NK-92 (cell line): ENCODE measurements around the gene EGFR.

ENCODE experiments used
- DNase-seq: peaks from one replicate; lab custom pipeline; 2025; ENCODE audit not compliant: unreplicated experiment; lab: John Stamatoyannopoulos, UW

Gene EGFR

DNA sequence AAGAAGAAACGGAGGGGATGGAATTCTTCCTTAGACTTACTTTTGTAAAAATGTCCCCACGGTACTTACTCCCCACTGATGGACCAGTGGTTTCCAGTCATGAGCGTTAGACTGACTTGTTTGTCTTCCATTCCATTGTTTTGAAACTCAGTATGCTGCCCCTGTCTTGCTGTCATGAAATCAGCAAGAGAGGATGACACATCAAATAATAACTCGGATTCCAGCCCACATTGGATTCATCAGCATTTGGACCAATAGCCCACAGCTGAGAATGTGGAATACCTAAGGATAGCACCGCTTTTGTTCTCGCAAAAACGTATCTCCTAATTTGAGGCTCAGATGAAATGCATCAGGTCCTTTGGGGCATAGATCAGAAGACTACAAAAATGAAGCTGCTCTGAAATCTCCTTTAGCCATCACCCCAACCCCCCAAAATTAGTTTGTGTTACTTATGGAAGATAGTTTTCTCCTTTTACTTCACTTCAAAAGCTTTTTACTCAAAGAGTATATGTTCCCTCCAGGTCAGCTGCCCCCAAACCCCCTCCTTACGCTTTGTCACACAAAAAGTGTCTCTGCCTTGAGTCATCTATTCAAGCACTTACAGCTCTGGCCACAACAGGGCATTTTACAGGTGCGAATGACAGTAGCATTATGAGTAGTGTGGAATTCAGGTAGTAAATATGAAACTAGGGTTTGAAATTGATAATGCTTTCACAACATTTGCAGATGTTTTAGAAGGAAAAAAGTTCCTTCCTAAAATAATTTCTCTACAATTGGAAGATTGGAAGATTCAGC lies 187.6 kb downstream of the EGFR start:
- DNase-seq: no peak

DNA sequence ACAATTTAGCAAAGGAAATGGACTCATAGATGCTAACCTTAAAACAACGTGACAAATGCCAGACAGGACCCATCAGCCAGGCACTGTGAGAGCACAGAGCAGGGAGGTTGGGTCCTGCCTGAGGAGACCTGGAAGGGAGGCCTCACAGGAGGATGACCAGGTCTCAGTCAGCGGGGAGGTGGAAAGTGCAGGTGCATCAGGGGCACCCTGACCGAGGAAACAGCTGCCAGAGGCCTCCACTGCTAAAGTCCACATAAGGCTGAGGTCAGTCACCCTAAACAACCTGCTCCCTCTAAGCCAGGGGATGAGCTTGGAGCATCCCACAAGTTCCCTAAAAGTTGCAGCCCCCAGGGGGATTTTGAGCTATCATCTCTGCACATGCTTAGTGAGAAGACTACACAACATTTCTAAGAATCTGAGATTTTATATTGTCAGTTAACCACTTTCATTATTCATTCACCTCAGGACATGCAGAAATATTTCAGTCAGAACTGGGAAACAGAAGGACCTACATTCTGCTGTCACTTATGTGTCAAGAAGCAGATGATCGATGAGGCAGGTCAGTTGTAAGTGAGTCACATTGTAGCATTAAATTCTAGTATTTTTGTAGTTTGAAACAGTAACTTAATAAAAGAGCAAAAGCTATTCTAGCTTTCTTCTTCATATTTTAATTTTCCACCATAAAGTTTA lies 188.8 kb downstream of the EGFR start:
- no peak for DNase-seq

DNA sequence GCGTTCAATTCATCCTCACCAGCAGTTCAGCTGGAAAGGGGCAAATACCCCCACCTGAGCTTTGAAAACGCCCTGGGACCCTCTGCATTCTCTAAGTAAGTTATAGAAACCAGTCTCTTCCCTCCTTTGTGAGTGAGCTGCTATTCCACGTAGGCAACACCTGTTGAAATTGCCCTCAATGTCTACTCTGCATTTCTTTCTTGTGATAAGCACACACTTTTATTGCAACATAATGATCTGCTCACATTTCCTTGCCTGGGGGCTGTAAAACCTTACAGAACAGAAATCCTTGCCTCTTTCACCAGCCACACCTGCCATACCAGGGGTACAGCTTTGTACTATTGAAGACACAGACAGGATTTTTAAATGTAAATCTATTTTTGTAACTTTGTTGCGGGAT lies 190.5 kb downstream of the EGFR start:
- no peak for DNase-seq

GRCh38 chr7:55210176-55210575 lies 191.4 kb downstream of the EGFR start:
- no peak for DNase-seq

DNA sequence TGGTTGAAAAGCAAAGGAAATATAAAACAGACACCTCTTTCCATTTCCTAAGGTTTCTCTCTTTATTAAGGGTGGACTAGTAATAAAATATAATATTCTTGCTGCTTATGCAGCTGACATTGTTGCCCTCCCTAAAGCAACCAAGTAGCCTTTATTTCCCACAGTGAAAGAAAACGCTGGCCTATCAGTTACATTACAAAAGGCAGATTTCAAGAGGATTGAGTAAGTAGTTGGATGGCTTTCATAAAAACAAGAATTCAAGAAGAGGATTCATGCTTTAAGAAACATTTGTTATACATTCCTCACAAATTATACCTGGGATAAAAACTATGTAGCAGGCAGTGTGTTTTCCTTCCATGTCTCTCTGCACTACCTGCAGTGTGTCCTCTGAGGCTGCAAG lies 191.9 kb downstream of the EGFR start:
- no peak for DNase-seq

DNA sequence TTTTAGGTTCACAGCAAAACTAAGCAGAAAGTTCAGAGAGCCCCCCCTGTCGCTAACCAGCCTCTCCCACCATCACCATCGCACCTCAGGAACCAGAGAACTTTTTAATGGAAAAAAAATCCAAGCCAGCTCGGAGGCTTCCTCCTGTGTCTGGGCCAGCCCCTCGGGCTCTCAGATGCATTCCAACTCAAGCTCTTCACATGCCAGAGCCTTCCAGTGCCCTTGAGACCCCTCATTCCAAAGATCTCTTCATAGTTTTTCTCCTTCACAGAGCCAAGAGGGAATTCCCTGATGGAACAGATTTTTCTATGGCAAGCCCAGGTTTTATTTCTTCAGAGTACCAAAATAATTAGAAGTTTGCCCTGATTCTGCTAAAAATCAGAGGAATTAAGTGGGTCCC lies 192.9 kb downstream of the EGFR start:
- no peak for DNase-seq

DNA sequence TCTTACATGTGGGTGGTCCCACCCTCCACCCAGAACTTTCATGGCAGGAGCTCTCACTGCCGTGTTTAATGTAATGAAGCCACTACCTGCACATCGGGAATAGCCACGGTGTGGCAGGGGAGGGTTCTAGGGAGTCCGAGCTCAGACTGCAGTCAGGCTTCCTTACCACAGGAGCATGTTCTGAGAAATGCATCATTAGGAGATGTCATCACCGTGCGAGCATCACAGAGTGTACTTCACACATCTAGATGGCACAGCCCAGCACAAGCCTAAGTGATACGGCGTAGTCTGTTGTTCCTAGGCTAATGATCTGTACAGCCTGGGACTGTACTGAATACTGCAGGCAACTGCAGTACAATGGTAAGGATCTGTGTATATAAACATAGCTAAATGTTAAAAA lies 193.4 kb downstream of the EGFR start:
- DNase-seq: no peak

- no peak for DNase-seq
Observed at GRCh38 chr7:55212838-55213237, 194.0 kb downstream of the EGFR start.

DNA sequence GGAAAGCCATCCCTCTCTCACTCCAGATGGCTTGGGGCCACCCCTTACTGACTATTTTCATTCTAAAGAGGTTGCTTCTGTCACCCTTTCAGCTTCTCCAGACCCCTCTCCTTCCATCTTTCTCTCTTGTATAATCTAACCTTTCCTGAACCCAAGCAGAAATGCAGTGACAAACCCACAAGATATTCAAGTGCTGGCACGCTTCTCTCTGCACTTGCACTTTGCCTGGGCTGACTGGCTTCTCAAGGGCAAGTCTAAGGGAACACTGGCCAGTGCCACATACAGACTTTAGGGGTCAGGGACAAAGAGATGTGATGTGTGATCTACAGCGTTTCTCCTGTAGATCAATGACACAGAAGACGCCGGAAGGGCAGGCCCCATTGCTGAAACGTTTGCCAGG lies 195.9 kb downstream of the EGFR start:
- no peak for DNase-seq

DNA sequence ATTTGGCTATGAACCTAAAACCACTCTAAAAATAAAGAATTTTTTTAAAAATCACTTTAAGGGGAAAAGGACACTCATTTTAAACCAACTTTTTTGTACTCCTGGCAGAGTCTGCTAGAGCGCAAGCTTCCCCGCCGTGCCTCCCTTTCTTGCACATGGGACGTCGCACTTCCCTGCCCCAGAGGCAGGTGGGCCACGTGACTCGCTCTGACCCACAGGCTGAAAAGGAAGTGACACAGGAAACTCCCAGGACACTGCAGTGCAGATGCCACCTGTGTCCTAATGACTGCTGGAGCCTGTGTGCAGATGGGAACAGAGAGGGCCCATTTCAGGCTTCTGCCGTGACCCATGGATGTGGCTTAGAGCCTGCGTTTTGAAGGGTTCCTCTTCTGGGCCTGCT lies 204.2 kb downstream of the EGFR start:
- DNase-seq: no peak

GRCh38 chr7:55224111-55224510 lies 205.3 kb downstream of the EGFR start:
- no peak for DNase-seq

- no peak for DNase-seq
Observed at GRCh38 chr7:55224810-55225209, 206.0 kb downstream of the EGFR start.

DNA sequence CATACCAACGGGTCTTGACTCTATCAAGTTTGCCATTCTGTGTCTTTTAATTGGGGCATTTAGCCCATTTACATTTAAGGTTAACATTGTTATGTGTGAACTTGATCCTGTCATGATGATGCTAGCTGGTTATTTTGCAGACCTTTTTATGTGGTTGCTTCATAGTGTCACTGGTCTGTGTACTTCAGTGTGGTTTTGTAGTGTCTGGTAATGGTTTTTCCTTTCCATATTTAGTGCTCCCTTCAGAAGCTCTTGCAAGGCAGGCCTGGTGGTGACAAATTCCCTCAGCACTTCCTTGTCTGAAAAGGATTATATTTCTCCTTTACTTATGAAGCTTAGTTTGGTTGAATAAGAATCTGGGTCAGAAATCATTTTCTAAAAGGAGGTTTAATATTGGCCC lies 211.2 kb downstream of the EGFR start:
- no peak for DNase-seq

DNA sequence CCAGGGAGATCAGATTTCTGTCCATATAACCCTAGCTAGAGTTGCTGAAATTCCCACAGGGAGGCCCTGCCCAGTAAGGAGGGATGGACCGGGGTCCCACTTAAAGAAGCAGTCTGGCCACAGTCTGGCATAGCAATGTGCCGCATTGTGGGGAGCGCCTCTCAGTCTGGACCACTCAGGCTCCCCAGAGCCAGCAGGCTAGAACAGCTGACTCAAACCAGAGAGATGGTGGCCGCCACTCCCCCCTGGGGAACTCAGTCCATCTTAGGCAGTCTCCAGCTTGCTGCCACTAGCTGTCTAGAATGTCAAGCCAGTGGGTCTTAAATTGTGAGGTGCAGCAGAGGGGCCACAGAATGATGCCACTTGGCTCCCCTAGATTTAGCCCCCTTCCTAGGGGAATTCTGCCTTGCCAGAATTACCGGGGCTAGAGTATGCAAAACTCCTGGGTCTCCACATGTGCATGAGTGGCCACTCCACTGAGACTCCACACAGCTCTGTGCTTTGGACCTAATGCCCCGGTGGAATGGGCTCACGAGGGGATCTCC lies 213.0 kb downstream of the EGFR start:
- DNase-seq: no peak

DNA sequence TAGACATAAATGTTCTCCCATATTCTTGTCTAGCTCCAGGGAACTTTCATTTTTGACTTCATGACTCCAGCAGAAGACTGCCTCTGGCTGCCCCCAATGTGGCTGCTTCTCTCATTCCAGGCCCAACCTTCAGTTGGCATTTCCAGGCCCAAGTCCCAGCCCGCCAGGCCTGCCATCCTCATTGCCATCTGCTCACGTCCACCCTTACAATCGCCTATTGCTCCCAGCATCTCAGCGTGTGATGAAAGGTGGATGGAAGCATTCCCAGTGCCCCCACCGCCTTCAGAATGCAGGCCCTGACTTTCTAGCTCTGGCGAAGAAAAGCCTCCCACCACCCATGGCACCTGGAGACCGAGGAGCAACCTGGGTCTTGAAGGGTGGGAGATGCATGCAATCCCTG lies 214.2 kb downstream of the EGFR start:
- DNase-seq: no peak

GRCh38 chr7:55234408-55234807 lies 215.6 kb downstream of the EGFR start:
- DNase-seq: no peak

- DNase-seq: no peak
Observed at GRCh38 chr7:55235115-55235514, 216.3 kb downstream of the EGFR start.

GRCh38 chr7:55235801-55236200 lies 217.0 kb downstream of the EGFR start:
- DNase-seq: no peak

- DNase-seq: no peak
Observed at GRCh38 chr7:55236476-55236875, 217.7 kb downstream of the EGFR start.

- DNase-seq: no peak
Observed at GRCh38 chr7:55237156-55237893, 218.5 kb downstream of the EGFR start.

- no peak for DNase-seq
Observed at GRCh38 chr7:55239406-55239805, 220.6 kb downstream of the EGFR start.
